Right lobe of liver (tissue), 4 donors: Measurements from ENCODE around the gene CXCR6.

Source experiments
- CTCF ChIP-seq, 4 donors: fragments of 200-600 bp in 3 of 4; fragments of 450-650 bp in 1 of 4; IDR thresholded peaks; one replicate each; pipeline versions ENCODE4 v1.5.1 to v1.8.0; 2016 to 2022; ENCODE audit warnings: antibody characterized with exemption in 4 of 4, mild to moderate bottlenecking in 2 of 4
- POLR2A ChIP-seq: fragments of 450-650 bp; IDR thresholded peaks from one replicate; pipeline ENCODE4 v1.6.1; 2017; ENCODE audit warnings: antibody characterized with exemption, mild to moderate bottlenecking
- donor health status: DM: no; HTN: no; CAD: no.
- donor health status: DM: no; HTN: no; CAD: no.
- donor health status: DM: no; HTN: yes; CAD: no.

GRCh38 chr3:45939341-45939771 is 3.9 kb upstream of the CXCR6 start:
- TF ChIP-seq CTCF (IDR thresholded peaks at IDR 0.05) (no peak), POLR2A (no peak)
